HG03196 (cell line): ENCODE data around the gene TGFBRAP1.
"Not testable (repeated sequence)": the region's sequence is repeated elsewhere in the genome, so short reads cannot be mapped to it uniquely, and the experiment has no call there.

Experiments used
- ATAC-seq: cut with Tn5 transposase; IDR thresholded peaks from one replicate; pipeline ENCODE4 v1.9.1; 2021; ENCODE audit not compliant: unreplicated experiment

TGFBRAP1 gene

GRCh38 chr2:105361102-105361889 is 31.8 kb upstream of the TGFBRAP1 start:
- ATAC-seq: no peak

DNA sequence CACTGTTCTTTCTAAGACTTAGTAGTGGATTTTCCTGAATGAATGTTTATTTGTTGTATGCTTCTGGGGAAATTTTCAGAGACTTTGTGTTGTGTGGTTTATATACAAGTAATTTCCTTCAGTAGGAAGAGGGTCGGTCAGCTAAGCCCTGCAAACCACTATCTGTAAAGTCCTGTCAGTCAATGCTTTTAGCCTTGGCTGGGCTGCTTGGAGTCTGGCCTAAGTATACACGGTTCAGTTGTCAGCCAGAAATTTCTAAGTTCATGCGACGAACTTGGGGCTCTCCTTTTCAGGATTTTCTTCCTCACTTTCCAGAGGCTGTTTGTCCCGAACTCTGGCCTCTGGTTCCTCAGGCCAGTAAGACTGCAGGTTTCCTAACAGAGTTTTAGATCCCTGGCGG is 29.1 kb upstream of the TGFBRAP1 start:
- no peak for ATAC-seq

GRCh38 chr2:105357122-105357521 is 27.6 kb upstream of the TGFBRAP1 start:
- no peak for ATAC-seq

GRCh38 chr2:105344704-105345345 is 15.3 kb upstream of the TGFBRAP1 start:
- no peak for ATAC-seq

DNA sequence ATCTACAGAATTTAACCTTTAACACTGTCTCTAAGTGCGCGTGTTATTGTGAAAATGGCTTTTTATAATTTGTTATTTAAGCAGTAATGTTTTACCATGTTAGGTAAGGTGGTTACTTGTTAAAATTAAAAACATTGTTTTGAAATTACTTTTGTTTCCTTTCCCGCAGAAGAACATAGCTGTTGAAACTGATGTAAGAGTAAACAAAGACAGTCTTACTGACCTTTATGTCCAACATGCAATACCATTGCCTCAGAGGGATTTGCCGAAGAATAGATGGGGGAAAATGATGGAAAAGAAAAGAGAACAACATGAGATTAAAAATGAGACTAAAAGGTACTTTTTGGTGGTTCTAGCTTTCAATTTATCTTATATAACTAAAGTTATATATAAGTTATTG is 9.9 kb upstream of the TGFBRAP1 start:
- ATAC-seq: no peak

DNA sequence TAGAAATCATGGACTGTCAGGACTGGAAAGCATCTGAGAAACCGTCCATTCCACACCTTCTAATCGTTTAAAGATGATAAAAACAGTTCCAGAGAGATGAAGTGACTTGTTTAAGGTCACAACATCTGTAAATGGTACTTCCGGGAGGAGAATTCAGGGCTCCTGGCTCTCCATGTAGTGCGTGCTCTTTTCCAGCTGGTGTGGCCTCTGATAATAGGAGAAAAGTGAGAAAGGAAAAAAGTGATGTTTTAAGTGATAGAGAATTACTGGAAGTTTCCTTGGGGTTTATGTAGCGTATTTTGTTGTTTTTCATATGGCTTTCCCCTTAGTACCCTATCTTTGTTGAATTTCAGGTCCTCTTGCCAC is 8.5 kb upstream of the TGFBRAP1 start:
- ATAC-seq: peak; percentile 20

DNA sequence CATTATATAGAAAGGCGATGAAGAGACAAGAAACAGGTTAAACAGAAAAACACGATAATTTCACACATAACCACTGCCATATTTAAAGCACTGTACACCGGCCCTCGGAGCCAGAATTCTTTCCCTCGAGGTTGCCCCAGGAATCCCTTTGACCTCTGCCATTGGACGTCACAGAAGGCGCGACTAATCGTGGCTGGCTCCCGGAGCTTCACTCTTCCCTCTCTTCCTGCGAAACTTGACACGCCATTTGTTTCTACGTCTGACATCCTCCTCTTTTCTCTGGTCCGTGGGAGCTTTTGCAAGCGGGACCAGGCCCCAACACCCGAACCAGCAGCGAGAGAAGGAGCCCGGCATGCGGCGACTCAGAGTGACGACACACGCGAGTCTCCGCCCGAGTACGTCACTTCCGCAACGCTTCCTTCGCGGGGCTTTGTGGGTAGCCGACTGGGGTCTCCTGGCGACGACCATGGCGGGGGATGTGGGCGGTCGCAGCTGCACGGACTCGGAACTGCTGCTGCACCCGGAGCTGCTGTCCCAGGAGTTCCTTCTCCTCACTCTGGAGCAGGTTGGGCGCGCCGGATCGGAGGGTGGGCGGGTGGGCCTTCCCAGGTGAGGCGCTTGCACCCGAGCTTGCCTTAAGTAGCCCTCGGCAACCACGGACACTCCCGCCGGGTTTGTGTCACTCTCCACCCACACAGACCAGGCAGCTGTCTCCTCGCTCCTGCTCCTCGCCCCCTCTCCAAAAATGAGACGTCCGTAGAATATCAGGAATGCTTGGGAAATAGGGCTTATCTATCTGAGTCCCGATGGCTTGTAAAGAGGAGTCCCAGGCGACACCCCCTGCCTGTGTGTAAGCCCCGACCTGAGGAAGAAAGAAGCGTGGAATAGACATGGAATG is 7.8 kb upstream of the TGFBRAP1 start, which contains the start of gene C2orf49:
C2orf49 (plus strand) TSS at position 419 of the 898 bp plus-strand sequence; CDS start at position 467, 48 bp downstream.
- peak; percentile 79 for ATAC-seq

- ATAC-seq: no peak
Measured at GRCh38 chr2:105336786-105337121, 7.2 kb upstream of the TGFBRAP1 start.

- ATAC-seq: no peak
Measured at GRCh38 chr2:105335469-105335868, 5.9 kb upstream of the TGFBRAP1 start.

- ATAC-seq: no peak
Measured at GRCh38 chr2:105334211-105334610, 4.7 kb upstream of the TGFBRAP1 start.

DNA sequence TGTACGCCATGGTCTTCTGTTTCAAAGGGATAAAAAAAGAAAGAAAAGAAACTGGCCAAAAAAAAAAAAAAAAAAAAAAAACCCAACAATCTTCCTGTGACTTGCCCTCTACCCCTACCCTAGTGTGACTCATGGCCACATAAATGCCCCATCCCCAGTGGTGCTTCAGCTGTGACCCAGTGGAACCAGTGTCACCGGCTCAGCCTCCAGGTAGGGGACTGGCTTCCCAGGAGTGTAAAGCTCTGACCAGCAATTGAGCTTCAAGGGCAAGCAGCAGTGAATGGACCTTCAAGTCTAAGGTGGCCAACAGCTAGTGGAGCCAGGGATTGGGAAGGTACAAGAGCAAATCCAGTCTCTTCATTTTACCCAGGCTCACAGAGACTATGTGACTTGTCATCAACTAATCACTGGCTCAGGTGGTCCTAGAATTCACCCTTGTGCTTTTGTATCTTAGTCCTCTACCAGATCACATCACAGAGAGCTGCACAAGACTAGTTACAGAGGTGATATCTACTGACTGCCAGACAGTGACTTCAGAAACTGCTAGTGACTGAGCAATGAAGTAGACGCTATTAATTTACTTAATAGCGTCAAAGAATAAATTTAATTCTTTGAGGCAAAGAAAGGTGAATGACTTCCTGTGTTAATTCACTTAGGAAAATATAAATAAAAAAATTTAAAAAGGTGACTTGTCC is 1.3 kb upstream of the TGFBRAP1 start:
- no peak for ATAC-seq

- no peak for ATAC-seq
Measured at GRCh38 chr2:105329197-105329554, 359 bp downstream of the TGFBRAP1 start.

- no peak for ATAC-seq
Measured at GRCh38 chr2:105328281-105329196, 996 bp downstream of the TGFBRAP1 start.

DNA sequence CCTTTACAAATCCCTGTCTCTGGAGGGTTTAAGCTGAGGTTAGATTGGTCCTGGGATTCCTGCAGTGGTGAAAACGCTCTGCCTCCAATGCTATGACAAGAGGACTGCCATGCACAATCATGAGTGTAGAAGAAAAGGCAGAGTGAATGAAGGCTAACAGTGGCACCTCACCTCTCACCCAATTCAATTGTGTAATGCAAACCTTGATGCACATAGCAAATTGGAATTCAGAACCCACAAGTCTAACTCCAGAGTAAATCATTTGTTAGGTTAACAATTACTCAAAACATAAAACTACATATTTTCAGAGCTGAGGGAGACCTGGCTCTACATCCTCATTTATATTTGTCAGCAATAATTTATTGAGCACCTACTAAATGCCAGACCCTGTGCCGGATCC is 1.8 kb downstream of the TGFBRAP1 start:
- no peak for ATAC-seq

DNA sequence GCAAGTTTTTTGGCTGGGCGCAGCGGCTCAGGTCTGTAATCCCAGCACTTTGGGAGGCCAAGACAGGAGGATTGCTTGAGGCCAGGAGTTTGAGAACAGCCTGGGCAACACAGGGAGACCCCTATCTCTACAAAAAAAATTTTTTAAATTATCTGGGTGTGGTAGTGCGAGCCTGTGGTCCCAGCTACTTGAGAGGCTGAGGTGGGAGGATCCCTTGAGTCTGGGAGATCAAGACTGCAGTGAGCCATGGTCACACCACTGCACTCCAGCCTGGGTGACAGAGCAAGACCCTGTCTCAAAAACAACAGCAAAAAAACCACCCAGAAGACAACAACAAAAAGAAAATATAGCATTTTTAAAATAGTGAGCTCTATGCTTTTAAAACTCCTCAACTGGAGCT is 2.3 kb downstream of the TGFBRAP1 start:
- ATAC-seq: not testable (repeated sequence)

- no peak for ATAC-seq
Measured at GRCh38 chr2:105325389-105325963, 4.1 kb downstream of the TGFBRAP1 start.

DNA sequence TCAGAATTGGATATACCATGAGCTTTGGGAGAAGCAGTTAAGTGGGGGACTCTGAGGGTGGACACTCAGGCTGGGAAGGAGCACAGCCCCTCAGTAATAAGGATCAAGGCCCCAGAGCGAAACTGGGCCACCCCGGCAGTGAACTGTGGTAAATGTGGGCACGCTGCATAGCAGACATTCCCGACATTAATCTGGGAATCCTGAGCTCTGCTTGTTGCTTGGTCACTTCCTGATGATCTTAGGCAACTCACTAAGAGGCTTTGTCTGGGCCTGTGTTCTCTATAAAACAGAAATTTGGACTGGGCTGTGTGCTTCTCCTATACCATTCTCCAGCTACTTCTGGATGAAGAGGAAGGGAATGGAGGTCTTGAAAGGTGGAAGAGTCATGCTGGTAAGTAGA is 4.8 kb downstream of the TGFBRAP1 start:
- no peak for ATAC-seq

GRCh38 chr2:105324101-105324500 is 5.4 kb downstream of the TGFBRAP1 start:
- ATAC-seq: no peak

GRCh38 chr2:105323111-105323510 is 6.4 kb downstream of the TGFBRAP1 start:
- ATAC-seq: no peak
